Ascending aorta (tissue), 2 donors: ENCODE data around the gene SPINK5. TPM values are rescaled to one million over a fixed set of nuclear protein-coding genes. Genes with fewer than 3 reads are reported as not detected.

Source experiments
- DNase-seq, 2 donors: peaks; one replicate each; pipeline ENCODE4 v3.0.0-alpha.2; 2019; ENCODE audit warnings: low spot score in 2 of 2
- H3K27ac ChIP-seq, 2 donors: fragments of 200-600 bp; sonication (generic); one replicate each; pipeline ENCODE4 v1.5.1; 2016 to 2017; ENCODE audit warnings: mild to moderate bottlenecking in 1 of 2
- H3K27me3 ChIP-seq: fragments of 200-600 bp; sonication (generic); one replicate; pipeline ENCODE4 v1.5.1; 2017
- H3K36me3 ChIP-seq, 2 donors: fragments of 200-600 bp; sonication (generic); one replicate each; pipeline ENCODE4 v1.5.1; 2016
- H3K4me1 ChIP-seq, 2 donors: fragments of 200-600 bp; sonication (generic); one replicate each; pipeline ENCODE4 v1.5.1; 2016 to 2017; ENCODE audit warnings: mild to moderate bottlenecking in 1 of 2
- H3K4me3 ChIP-seq, 2 donors: fragments of 200-600 bp; sonication (generic); one replicate each; pipeline ENCODE4 v1.5.1; 2016 to 2017; ENCODE audit warnings: mild to moderate bottlenecking in 1 of 2
- H3K9me3 ChIP-seq, 2 donors: fragments of 200-600 bp; sonication (generic); one replicate each; pipeline ENCODE4 v1.5.1; 2016
- CTCF ChIP-seq, 3 experiments: fragments of 200-600 bp in 2 of 3; fragments of 450-650 bp in 1 of 3; sonication (generic) in 2 of 3; IDR thresholded peaks; one replicate each; pipeline ENCODE4 v1.5.1; 2016 to 2019; ENCODE audit warnings: antibody characterized with exemption in 3 of 3, mild to moderate bottlenecking in 1 of 3, moderate library complexity in 1 of 3
- intact Hi-C: fragments of 100-400 bp; cut with DNase I; formaldehyde crosslinking; loops from one replicate; pipeline ENCODE4 v1.15.1; 2023
- total RNA-seq: library from RNA; depleted of rRNA; stranded (reverse); fragments of >200 nt; gene quantifications from one replicate; pipeline ENCODE4 v1.1.0, GENCODE V29; 2016

SPINK5 gene
- total RNA-seq, 1 donor from 2014 or later = not detected

GRCh38 chr5:148147415-148147814 is 83.6 kb downstream of the SPINK5 start:
- H3K36me3 ChIP-seq = no peaks in the 10 kb centered on the region
- no peaks in the 10 kb centered on the region for H3K9me3 ChIP-seq
- intact Hi-C loops = no loop called here
- no peak overlapping the region for H3K27ac ChIP-seq
- H3K4me1 ChIP-seq = no peaks in the 10 kb centered on the region
- no peaks in the 10 kb centered on the region for H3K27me3 ChIP-seq
- H3K4me3 ChIP-seq = no peak overlapping the region
- no peak for DNase-seq
- no peak for TF ChIP-seq CTCF (IDR thresholded peaks at IDR 0.05)

GRCh38 chr5:148151872-148152271 is 88.1 kb downstream of the SPINK5 start:
- H3K36me3 ChIP-seq = no peaks in the 10 kb centered on the region
- intact Hi-C loops = no loop called here
- no peak overlapping the region for H3K4me3 ChIP-seq
- H3K27me3 ChIP-seq = no peaks in the 10 kb centered on the region
- no peak for TF ChIP-seq CTCF (IDR thresholded peaks at IDR 0.05)
- H3K9me3 ChIP-seq = no peaks in the 10 kb centered on the region
- H3K4me1 ChIP-seq = no peaks in the 10 kb centered on the region
- no peak overlapping the region for H3K27ac ChIP-seq
- no peak for DNase-seq

- DNase-seq = no peak
- no peak for TF ChIP-seq CTCF (IDR thresholded peaks at IDR 0.05)
- Histone ChIP-seq H3K4me1 (no peaks in the 10 kb centered on the region), H3K36me3 (no peaks in the 10 kb centered on the region), H3K4me3 (no peak overlapping the region), H3K27me3 (no peaks in the 10 kb centered on the region), H3K27ac (no peak overlapping the region), H3K9me3 (no peaks in the 10 kb centered on the region)
- intact Hi-C loops = no loop called here
Measured at GRCh38 chr5:148152781-148153180, 89.0 kb downstream of the SPINK5 start.

- no peak for DNase-seq
- Histone ChIP-seq H3K4me3 (no peak overlapping the region), H3K9me3 (no peaks in the 10 kb centered on the region), H3K36me3 (no peaks in the 10 kb centered on the region), H3K27me3 (no peaks in the 10 kb centered on the region), H3K27ac (no peak overlapping the region), H3K4me1 (no peaks in the 10 kb centered on the region)
- no peak for TF ChIP-seq CTCF (IDR thresholded peaks at IDR 0.05)
- intact Hi-C loops = no loop called here
Measured at GRCh38 chr5:148156609-148157008, 92.8 kb downstream of the SPINK5 start.

GRCh38 chr5:148162038-148162437 is 98.3 kb downstream of the SPINK5 start:
- intact Hi-C loops = no loop called here
- Histone ChIP-seq H3K9me3 (no peaks in the 10 kb centered on the region), H3K27ac (no peak overlapping the region), H3K36me3 (no peaks in the 10 kb centered on the region), H3K27me3 (no peaks in the 10 kb centered on the region), H3K4me3 (no peak overlapping the region), H3K4me1 (no peaks in the 10 kb centered on the region)
- no peak for TF ChIP-seq CTCF (IDR thresholded peaks at IDR 0.05)
- DNase-seq = no peak

GRCh38 chr5:148163345-148163744 is 99.6 kb downstream of the SPINK5 start:
- H3K4me3 ChIP-seq = no peak overlapping the region
- DNase-seq = no peak
- no peak overlapping the region for H3K27ac ChIP-seq
- H3K4me1 ChIP-seq = no peaks in the 10 kb centered on the region
- no peaks in the 10 kb centered on the region for H3K36me3 ChIP-seq
- H3K27me3 ChIP-seq = no peaks in the 10 kb centered on the region
- no peak for TF ChIP-seq CTCF (IDR thresholded peaks at IDR 0.05)
- H3K9me3 ChIP-seq = no peaks in the 10 kb centered on the region
- intact Hi-C loops = no loop called here
